NOMO-1 treated with dmso at 0.1 percent for 144 hours (cell line): ENCODE measurements around the gene RASGEF1C.

Experiments used
- DNase-seq: peaks from one replicate; lab custom pipeline; 2025; ENCODE audit not compliant: unreplicated experiment; lab: John Stamatoyannopoulos, UW

Gene RASGEF1C

GRCh38 chr5:180180421-180180820 lies 28.6 kb downstream of the RASGEF1C start:
- DNase-seq, result no peak

DNA sequence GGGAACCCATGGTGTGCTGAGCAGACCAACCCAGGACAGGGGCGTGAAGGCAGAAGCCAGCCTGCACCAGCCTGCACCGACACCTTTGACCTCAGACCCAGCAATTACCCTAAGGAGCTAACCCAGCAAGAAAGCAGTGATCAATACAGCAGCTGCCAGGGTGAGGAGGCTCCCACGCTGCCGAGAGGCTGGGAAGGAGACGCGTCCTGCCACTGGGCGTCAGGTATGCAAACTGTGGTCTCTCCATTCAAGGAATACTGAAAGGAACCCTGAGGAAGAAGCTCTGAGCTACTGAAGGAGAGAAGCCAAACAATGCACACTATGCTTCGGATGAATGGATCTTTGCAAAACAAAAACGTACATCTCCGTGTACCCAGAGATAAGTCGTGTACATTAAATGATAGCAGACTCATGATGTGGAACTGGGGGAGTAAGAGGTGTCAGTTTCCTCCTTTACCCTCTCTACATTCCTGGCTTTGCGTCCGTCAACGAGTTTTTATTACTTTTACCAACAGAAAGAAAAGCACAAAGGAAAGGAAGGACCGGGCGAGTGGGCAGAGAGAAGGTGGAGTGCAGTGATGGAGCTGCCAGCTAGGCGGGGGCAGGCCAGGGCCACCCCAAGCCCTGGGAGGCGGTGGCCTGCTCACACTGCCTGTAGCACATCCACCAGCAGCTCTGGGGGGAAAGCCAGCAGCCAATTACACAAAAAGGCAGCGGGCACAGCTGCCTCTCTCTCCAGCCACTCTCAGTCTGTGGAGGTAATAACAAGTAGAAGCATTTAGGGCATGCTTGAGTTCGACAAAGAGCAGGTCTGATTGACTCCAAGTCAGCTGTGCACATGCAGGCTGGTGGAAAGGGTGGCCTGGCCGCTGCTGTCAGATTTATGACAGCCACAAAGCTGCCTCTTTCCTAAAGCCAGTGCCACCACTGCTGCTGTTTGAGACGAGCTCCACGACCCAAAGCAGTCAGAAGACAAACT lies 29.3 kb downstream of the RASGEF1C start:
- DNase-seq, result no peak

DNA sequence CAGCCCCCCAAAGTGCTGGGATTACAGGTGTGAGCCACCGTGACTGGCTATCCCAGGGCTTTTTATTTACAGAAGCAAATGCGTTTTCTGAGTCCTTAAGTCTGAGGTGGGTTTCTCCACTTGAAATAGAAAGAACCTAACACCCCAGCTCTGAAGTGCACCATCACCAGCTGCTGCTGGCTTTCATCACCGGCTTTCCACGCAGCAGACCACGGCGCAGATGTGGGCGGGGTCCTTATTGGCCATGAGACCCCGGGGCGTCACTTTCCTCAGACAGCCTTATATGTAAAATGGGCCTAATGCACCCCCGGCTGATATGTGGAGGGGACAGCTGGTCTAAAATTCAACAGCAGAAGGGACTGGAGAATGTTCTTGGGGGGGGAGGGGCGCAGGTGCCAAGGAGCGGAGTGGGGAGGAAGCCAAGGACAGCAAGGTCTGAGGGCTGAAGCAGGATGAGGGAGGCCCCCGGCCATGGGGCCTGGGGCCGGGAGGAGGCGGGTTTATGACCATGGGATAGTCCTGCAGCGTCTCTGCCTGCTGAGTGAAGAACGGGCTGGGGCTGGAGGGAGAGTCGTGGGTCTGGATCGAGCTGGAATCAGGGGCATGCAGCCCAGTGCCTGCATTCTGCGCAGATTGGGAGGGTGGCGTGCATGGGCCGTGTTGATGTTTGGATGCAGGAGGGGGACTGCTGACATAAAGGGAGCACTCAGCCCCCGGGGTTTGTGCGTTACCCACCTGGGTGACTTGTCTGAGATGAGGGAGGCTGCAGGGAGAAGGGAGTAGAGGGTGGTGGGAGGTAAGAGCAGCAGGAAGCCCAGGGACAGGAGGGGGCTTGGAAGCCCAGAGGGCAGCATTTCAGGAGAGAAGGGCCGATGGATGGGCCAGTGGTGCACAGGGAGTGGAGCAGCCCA lies 30.2 kb downstream of the RASGEF1C start:
- no peak for DNase-seq

DNA sequence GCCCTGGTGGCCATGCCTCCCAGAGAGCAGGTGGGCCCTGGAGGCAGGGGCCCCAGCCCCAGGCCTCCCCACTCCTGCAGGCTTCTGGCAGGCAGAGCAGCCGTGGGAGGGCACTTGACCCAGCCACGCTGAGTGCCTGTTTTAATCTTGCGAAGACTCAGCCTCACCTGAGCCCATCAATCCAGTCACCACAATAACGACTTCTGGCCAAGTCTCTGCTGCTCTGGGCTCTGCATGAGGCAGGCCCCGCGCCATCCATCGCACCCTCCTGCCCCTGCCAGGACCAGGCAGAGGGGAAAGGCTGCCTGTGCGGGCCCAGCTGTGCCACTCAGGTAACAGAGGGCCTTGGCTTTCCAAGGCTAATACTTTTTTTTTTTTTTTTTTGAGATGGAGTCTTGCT lies 32.8 kb downstream of the RASGEF1C start:
- DNase-seq, result no peak

DNA sequence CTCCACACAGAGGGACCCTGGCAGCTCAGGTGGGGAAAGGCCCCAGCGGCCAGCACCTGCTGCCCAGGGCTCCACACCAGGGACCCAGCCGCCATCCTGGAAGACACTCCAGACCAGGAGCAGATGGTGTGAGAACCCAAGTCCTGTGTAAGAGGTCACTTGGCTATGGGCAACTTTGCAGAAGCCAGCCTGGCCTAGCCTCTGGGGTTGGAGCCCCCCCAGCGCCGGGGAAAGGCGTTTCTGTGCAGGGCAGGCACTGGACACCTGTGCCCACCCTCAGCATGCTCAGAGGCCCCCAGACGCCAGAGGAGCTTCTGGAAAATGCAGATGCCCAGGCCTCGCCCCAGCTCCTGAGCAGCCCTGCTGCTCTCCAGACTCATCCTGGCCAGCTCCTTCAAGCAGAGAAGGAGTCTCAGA lies 34.0 kb downstream of the RASGEF1C start:
- no peak for DNase-seq

DNA sequence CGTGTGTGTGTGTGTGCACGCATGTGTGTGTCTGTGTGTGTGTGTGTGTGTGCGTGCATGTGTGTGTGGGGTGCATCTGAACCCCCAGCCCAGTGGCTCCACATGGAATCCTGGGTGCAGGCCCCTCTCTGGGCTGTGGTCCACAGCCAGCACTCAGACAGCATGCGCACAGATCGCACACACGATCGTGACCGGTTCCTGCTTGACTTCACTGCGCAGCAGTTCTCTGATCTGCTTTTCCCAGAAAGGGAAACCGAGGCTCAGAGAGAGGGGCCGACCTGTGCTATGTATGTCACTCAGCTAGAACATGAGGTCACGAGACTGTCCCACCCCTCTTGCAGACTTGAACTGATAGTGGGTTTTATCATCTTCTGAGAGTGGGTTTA lies 34.4 kb downstream of the RASGEF1C start:
- DNase-seq, result no peak

DNA sequence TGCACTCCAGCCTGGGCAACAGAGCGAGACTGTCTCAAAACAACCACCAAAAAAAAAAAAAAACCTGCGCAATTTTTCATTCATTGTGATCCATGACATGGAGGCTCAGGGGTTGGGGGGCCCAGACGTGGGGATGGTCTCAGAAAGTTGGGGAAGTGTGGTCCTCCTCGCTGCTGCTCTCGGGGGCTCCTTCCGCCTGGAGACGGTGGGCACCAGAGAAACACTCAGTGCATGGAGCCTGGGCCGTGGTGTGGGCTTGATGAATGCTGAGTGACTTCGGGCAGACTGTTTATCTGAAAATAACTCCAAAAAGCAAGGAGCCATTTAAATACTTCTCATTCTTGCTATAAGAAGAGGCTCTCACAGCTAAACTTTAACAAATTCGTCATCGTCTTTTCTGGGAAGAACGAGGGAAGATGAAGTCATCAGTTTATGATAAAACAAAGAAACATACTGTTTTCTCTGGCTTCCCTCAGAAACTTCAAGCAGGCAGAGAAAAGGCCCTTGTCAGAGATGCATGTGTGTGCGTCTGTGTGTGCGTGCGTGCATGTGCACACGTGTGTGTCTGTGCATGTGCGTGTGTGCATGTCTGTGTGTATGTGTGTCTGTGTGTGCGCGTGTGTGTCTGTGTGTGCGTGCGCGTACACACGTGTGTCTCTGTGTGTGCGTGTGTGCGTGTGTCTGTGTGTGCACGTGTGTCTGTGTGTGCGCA lies 35.0 kb downstream of the RASGEF1C start:
- DNase-seq, result no peak

DNA sequence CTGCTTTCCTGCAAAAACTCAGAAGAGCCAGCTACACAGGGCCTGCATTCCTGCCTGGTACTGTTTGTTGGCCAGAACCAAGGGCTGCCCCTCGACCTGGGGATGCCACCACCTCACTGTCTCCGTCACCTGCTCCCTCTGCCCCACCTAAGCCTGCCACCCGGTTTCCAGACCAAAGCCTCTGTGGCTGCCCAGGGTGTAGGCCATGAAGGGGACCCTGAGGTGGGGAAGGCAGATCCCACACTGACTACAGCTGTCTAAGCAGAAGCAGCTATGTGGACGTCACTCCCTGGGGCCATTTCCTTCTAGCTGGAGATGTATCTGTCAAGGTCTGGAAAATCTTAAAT lies 35.8 kb downstream of the RASGEF1C start:
- DNase-seq, result no peak

DNA sequence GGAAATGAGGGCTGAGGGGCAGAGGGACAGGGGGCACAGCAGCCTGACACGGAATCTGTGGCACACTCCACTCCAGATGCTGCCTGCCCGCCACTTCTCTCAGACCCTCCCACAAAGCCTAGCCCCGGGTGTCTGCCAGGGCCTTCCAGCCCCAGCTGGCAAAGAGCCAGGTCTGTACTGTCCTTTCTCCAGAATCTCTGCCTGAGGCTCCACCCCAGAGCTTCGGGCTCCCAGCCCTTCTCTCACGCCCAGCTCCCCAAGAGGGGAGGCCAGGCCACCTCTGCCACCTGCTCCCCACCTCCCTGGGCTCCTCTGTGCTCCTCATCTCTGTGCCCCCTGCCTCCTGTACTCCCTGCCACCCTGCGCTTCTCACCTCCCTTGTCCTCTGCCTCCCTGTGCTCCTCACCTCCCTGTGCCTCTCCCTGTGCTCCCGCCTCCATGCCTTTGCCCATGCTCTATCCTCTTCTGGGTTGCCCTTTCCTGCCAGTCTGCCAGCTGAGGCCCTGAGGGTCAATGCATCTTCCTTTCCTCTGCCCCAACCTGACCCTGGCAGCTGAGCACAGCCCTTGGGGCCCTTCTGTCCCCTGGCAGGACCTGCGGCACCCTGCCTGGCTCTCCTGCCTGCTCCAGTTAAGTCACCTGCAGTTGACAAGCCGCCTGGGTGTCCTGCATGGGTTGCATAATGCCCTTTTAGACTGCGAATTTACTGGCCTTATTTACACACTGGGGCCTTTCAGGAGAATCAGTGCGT lies 36.4 kb downstream of the RASGEF1C start:
- no peak for DNase-seq

GRCh38 chr5:180171568-180172094 lies 37.4 kb downstream of the RASGEF1C start:
- no peak for DNase-seq

DNA sequence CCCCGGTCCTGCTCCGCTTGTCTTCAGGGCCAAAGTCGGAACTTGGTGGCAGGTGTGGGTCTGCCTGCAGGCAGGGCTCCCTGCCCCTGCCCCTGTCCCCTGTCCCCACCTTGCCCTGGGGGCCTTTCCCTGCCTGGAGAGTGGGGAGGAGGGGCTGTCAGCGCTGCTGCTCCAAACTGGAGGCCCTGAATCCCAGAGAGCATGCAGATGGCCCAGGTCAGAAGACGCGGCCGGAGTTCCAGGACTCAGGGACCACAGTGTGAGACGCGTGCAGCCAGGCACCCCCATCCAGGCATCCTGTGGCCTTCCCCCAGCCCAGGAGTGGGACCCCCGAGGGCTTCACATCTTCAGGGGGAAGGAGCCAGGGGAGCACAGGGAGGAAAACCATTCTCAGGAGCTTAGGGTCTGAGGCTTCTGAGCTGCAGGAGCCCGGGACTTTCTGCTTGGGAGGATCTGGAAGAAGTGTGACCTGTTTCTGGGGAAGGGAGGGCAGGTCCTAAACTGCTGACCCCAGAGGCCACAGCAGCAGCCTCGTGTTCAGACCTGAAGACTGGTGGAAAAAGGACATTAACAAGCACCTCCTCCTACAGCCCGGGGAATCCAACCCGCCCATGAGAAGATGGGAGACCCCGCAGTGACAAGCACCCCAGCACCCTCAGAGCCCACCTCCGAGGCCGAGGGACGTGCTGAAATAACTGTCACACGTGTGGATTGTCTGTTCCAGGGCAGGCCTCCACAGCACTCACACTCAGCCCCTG lies 38.0 kb downstream of the RASGEF1C start:
- DNase-seq, result no peak

GRCh38 chr5:180170106-180170809 lies 38.8 kb downstream of the RASGEF1C start:
- DNase-seq, result no peak

- no peak for DNase-seq
Measured at GRCh38 chr5:180169248-180170105, 39.5 kb downstream of the RASGEF1C start.

GRCh38 chr5:180168758-180169157 lies 40.3 kb downstream of the RASGEF1C start:
- no peak for DNase-seq

GRCh38 chr5:180166176-180166575 lies 42.8 kb downstream of the RASGEF1C start:
- peak; percentile 7 for DNase-seq

- no peak for DNase-seq
Measured at GRCh38 chr5:180162304-180162661, 46.7 kb downstream of the RASGEF1C start.

DNA sequence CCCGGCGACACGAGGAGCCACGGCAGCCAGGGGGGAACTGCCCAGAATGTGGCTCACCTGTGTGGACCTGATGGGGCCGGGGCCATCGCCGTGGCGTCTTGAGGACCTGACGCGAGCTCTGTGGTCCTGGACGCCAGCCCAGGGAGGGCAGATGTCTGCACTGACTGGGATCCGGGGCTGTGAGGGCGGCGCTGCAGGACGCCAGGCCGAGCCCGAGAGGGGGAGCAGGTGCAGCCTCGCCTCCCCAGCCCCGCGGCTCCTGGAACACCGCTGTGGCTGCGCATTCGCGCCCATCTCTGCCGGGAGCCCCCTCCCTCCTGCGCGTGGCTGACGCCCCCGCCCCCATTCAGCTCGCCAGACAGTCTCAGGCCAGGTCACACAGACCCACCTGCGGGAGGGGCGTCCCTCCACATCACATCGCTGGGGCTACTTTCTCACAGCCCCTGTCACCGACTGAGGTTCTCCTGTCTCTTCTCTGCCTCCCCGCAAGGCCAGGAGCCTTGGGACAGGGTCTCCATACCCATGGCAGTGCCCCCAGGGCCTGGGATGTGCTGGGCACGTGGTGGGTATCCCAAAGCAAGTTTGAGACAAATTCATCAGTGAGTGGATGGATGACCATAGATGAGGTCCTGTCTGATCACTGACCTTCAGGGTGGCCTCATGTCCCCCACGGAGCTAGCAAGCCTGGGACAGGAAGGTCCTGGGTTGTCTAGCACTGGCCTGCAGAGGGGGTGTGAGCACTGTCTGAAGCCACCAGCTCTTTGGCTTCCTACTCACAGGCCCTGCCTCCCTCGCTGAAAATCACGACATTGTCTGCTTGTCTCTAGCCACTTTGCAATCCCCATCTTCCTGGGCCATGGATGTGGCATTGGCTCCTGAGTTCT lies 47.3 kb downstream of the RASGEF1C start:
- DNase-seq, result no peak
